ENCODE data around the gene ZBTB46.
"Not testable (repeated sequence)": the region's sequence is repeated elsewhere in the genome, so short reads cannot be mapped to it uniquely, and the experiment has no call there.

ZBTB46 gene

GRCh38 chr20:63734946-63735858 is 95.9 kb downstream of the ZBTB46 start:
- DNase-seq (ENCODE audit: low spot score) = no peak

- DNase-seq (ENCODE audit: low spot score) = no peak
Observed at GRCh38 chr20:63734111-63734945, 96.7 kb downstream of the ZBTB46 start.

GRCh38 chr20:63733579-63734081 is 97.4 kb downstream of the ZBTB46 start:
- DNase-seq (ENCODE audit: low spot score) = no peak

GRCh38 chr20:63733117-63733516 is 97.9 kb downstream of the ZBTB46 start:
- DNase-seq (ENCODE audit: low spot score) = no peak

GRCh38 chr20:63732118-63733095 is 98.7 kb downstream of the ZBTB46 start:
- no peak for DNase-seq (ENCODE audit: low spot score)

- DNase-seq (ENCODE audit: low spot score) = no peak
Observed at GRCh38 chr20:63731410-63731809, 99.7 kb downstream of the ZBTB46 start.

- DNase-seq (ENCODE audit: low spot score) = not testable (repeated sequence)
Observed at GRCh38 chr20:63730189-63730733, 100.8 kb downstream of the ZBTB46 start.

GRCh38 chr20:63722967-63723622 is 108.0 kb downstream of the ZBTB46 start:
- not testable (repeated sequence) for DNase-seq (ENCODE audit: low spot score)

- DNase-seq (ENCODE audit: low spot score) = no peak
Observed at GRCh38 chr20:63718996-63719395, 112.1 kb downstream of the ZBTB46 start.

- DNase-seq (ENCODE audit: low spot score) = no peak
Observed at GRCh38 chr20:63714858-63715257, 116.2 kb downstream of the ZBTB46 start.

GRCh38 chr20:63712191-63712590 is 118.9 kb downstream of the ZBTB46 start:
- no peak for DNase-seq (ENCODE audit: low spot score)

- no peak for DNase-seq (ENCODE audit: low spot score)
Observed at GRCh38 chr20:63711085-63711645, 119.9 kb downstream of the ZBTB46 start.

GRCh38 chr20:63709149-63709527 is 121.9 kb downstream of the ZBTB46 start:
- DNase-seq (ENCODE audit: low spot score) = no peak

GRCh38 chr20:63708301-63709148 is 122.5 kb downstream of the ZBTB46 start:
- no peak for DNase-seq (ENCODE audit: low spot score)

GRCh38 chr20:63707558-63708300 is 123.3 kb downstream of the ZBTB46 start, which contains the start of the genes ARFRP1 and ZGPAT:
ARFRP1 (minus strand) TSS chr20:63707976; CDS start chr20:63707091, 885 bp downstream.
ZGPAT (plus strand) TSS chr20:63708039; CDS start chr20:63708581, 542 bp downstream.
- DNase-seq (ENCODE audit: low spot score) = peak; percentile 83

GRCh38 chr20:63706852-63707557 is 124.1 kb downstream of the ZBTB46 start:
- DNase-seq (ENCODE audit: low spot score) = peak; percentile 53

GRCh38 chr20:63706027-63706695 is 124.9 kb downstream of the ZBTB46 start:
- no peak for DNase-seq (ENCODE audit: low spot score)
